OCI-LY1 (cell line): Measurements from ENCODE around the gene XRCC2.

Source experiments
- EZH2 ChIP-seq: fragments of 200-600 bp; sonication (generic), shearing (Covaris generic); IDR thresholded peaks from 2 replicates; pipeline ENCODE4 v1.8.0; 2017; ENCODE audit warnings: borderline replicate concordance, mixed run types, mild to moderate bottlenecking, antibody characterized with exemption, low read length, moderate library complexity, mixed read lengths
- TF ChIP-seq, protein P1 (sequence below): fragments of 200-600 bp; sonication (generic), shearing (Covaris generic); IDR thresholded peaks from 2 replicates; pipeline ENCODE4 v1.5.1; 2017; ENCODE audit warnings: mild to moderate bottlenecking, antibody characterized with exemption, low read length, moderate library complexity, mixed read lengths

DNA sequence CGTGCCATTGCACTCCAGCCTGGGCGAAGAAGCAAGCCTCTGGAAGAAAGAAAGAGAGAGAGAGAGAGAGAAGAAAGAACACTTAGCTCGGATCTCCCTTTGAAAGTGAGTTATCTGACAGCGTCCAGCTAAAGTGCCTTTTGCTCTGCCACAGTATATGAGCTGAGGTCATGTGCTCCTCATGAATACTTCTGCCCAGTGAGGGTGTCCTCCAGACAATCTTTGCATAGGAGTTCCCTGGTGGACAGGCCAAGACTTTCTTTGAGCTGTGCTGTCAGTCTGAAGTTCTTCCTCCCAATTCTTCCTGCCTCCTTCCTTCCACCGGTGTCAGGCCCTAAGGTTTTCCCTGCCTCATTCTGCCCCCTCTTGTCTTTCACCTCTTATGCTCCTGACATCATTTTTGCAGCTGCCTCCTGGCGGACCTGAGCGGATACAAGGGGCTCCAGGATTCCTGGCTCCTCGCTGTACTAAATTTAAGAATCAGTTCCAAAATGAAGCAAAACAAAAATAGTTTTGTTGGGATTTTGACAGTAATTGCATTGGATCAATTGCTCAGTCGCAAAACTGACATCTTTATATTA, 31.9 kb downstream of the XRCC2 start:
- TF ChIP-seq, protein P1, sequence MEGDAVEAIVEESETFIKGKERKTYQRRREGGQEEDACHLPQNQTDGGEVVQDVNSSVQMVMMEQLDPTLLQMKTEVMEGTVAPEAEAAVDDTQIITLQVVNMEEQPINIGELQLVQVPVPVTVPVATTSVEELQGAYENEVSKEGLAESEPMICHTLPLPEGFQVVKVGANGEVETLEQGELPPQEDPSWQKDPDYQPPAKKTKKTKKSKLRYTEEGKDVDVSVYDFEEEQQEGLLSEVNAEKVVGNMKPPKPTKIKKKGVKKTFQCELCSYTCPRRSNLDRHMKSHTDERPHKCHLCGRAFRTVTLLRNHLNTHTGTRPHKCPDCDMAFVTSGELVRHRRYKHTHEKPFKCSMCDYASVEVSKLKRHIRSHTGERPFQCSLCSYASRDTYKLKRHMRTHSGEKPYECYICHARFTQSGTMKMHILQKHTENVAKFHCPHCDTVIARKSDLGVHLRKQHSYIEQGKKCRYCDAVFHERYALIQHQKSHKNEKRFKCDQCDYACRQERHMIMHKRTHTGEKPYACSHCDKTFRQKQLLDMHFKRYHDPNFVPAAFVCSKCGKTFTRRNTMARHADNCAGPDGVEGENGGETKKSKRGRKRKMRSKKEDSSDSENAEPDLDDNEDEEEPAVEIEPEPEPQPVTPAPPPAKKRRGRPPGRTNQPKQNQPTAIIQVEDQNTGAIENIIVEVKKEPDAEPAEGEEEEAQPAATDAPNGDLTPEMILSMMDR: no peak
- no peak for TF ChIP-seq EZH2
